Ovary (tissue), 9 donors: ENCODE data around the gene IRX4. TPM values are rescaled to one million over a fixed set of nuclear protein-coding genes. Genes with fewer than 3 reads are reported as not detected.

Source experiments
- DNase-seq, 5 donors: peaks; one replicate each; pipeline ENCODE4 v3.0.0-alpha.2; 2019 to 2020
- H3K27ac ChIP-seq, 2 donors: fragments of 200-600 bp; one replicate each; pipeline versions ENCODE4 v1.5.1 to v1.8.0; 2019 to 2022
- H3K27me3 ChIP-seq: fragments of 200-600 bp; one replicate; pipeline ENCODE4 v1.8.0; 2022
- H3K36me3 ChIP-seq: fragments of 200-600 bp; sonication (generic); one replicate; pipeline ENCODE4 v1.5.1; 2019
- H3K4me1 ChIP-seq: one replicate; pipeline ENCODE4 v1.8.1; 2013; ENCODE audit warnings: mild to moderate bottlenecking, moderate library complexity; ENCODE audit not compliant: insufficient read depth
- H3K4me3 ChIP-seq: fragments of 200-600 bp; sonication (generic); one replicate; pipeline ENCODE4 v1.5.1; 2017
- H3K9me3 ChIP-seq, 2 donors: fragments of 200-600 bp in 1 of 2; sonication (generic) in 1 of 2; one replicate each; pipeline versions ENCODE4 v1.5.1 to v1.8.1; 2013 to 2019; ENCODE audit warnings: mild to moderate bottlenecking in 1 of 2, moderate library complexity in 1 of 2
- CTCF ChIP-seq, 3 donors: fragments of 450-650 bp in 2 of 3; fragments of 200-600 bp in 1 of 3; IDR thresholded peaks; one replicate each; pipeline versions ENCODE4 v1.5.1 to v1.8.0; 2016 to 2022; ENCODE audit warnings: antibody characterized with exemption in 3 of 3, mild to moderate bottlenecking in 1 of 3
- EP300 ChIP-seq: sonication (generic); formaldehyde crosslinking; IDR thresholded peaks from one replicate; pipeline ENCODE4 v1.6.1; 2017; ENCODE audit warnings: antibody characterized with exemption
- POLR2A ChIP-seq: fragments of 450-650 bp; IDR thresholded peaks from one replicate; pipeline ENCODE4 v1.6.1; 2017; ENCODE audit warnings: antibody characterized with exemption, mild to moderate bottlenecking, moderate library complexity
- WGBS, 3 donors: extraction: QIAGEN DNeasy Blood & Tissue Kit in 1 of 3; methylation state at CpG; one replicate each; pipeline versions ENCODE4 v1.1.5 to v1.1.7; 2013 to 2017; 5-methylcytosine and 5-hydroxymethylcytosine counted together
- intact Hi-C, 4 donors: fragments of 100-400 bp; cut with DNase I; formaldehyde crosslinking; loops; one replicate each; pipeline versions ENCODE4 v1.11.0 to v1.15.1; 2022 to 2023
- polyA plus RNA-seq, 2 donors: library from polyadenylated mRNA; stranded (reverse); fragments of 200-250 nt in 1 of 2; fragments of 350-450 nt in 1 of 2; fragmentation: Illumina TruSeq in 1 of 2; extraction: RNeasy Lipid Tissue Mini Kit (QIAGEN cat#74804) in 1 of 2; gene quantifications; one replicate each; pipeline ENCODE4 v1.2.3, GENCODE V29; 2013 to 2014
- total RNA-seq, 7 donors: library from RNA; depleted of rRNA in 2 of 7; stranded (reverse); fragments of >200 nt in 2 of 7; fragmentation: NEBNext Ultra II Directional in 3 of 7; extraction: Animal tissue kit (Norgen Biotek cat#: 25700) in 3 of 7; gene quantifications; one replicate each; pipeline versions ENCODE4 v1.1.0 to v1.2.4, GENCODE V29; 2016 to 2023
- donor health status: DM: no; HTN: no; CAD: no; lungs with moderate emphysema.
- donor health status: DM: no; HTN: no; CAD: no.
- donor health status: Bipolar disorder and iron deficiency.
- donor health status: DM: yes; HTN: yes; CAD: no.
- donor health status: DM: no; HTN: no; CAD: no.
- donor health status: DM: yes; HTN: yes; CAD: no.

Gene IRX4
- total and polyA plus RNA-seq, 9 donors: 0.23 TPM; not detected in 8

GRCh38 chr5:1910861-1911772, 28.4 kb upstream of the IRX4 start:
- WGBS, 3 donors: 79 to 85% (median 82%) methylated on average over 15 of the region's 15 CpGs
- intact Hi-C loops: no loop called here

GRCh38 chr5:1910081-1910760, 27.5 kb upstream of the IRX4 start:
- Histone ChIP-seq H3K4me3 (no peak overlapping the region), H3K9me3 (peaks cover 0 to 4% of the 10 kb centered on the region in 2 donors), H3K27me3 (no peaks in the 10 kb centered on the region), H3K27ac (no peak overlapping the region), H3K36me3 (no peaks in the 10 kb centered on the region), H3K4me1 (no peaks in the 10 kb centered on the region)
- TF ChIP-seq POLR2A (no peak), CTCF (IDR thresholded peaks at IDR 0.05) (no peak), EP300 (no peak)
- no peak for DNase-seq
- intact Hi-C loops: no loop called here
- WGBS, 3 donors: 87 to 92% (median 88%) methylated on average over 30 to 31 of the region's 31 CpGs

More at GRCh38 chr5:1910861-1911772, 28.4 kb upstream of the IRX4 start:
- Histone ChIP-seq H3K4me3 (no peak overlapping the region), H3K27ac (no peak overlapping the region), H3K4me1 (no peaks in the 10 kb centered on the region), H3K9me3 (no peaks in the 10 kb centered on the region), H3K27me3 (no peaks in the 10 kb centered on the region), H3K36me3 (no peaks in the 10 kb centered on the region)
- DNase-seq: no peak
- no peak for TF ChIP-seq CTCF (IDR thresholded peaks at IDR 0.05)
- no peak for TF ChIP-seq POLR2A
- TF ChIP-seq EP300: no peak

GRCh38 chr5:1909346-1909985, 26.7 kb upstream of the IRX4 start:
- Histone ChIP-seq H3K27ac (no peak overlapping the region), H3K4me1 (no peaks in the 10 kb centered on the region), H3K4me3 (no peak overlapping the region), H3K27me3 (no peaks in the 10 kb centered on the region), H3K36me3 (no peaks in the 10 kb centered on the region), H3K9me3 (peaks cover 0 to 4% of the 10 kb centered on the region in 2 donors)
- TF ChIP-seq POLR2A (no peak), CTCF (IDR thresholded peaks at IDR 0.05) (no peak), EP300 (no peak)
- intact Hi-C loops: no loop called here
- DNase-seq: no peak
- 88 to 91% (median 91%) methylated on average over 15 of the region's 15 CpGs for WGBS, 3 donors

GRCh38 chr5:1908931-1909330, 26.2 kb upstream of the IRX4 start:
- 84 to 94% (median 93%) methylated on average over 8 of the region's 8 CpGs for WGBS, 3 donors
- Histone ChIP-seq H3K9me3 (peaks cover 0 to 7% of the 10 kb centered on the region in 2 donors), H3K4me1 (no peaks in the 10 kb centered on the region), H3K27me3 (no peaks in the 10 kb centered on the region), H3K36me3 (no peaks in the 10 kb centered on the region), H3K4me3 (no peak overlapping the region), H3K27ac (no peak overlapping the region)
- TF ChIP-seq POLR2A: no peak
- no peak for TF ChIP-seq CTCF (IDR thresholded peaks at IDR 0.05)
- TF ChIP-seq EP300: no peak
- no peak for DNase-seq
- intact Hi-C loops: no loop called here
